Psoas muscle (tissue), 8 donors: ENCODE measurements around the gene CRYGN. TPM values are rescaled to one million over a fixed set of nuclear protein-coding genes. Genes with fewer than 3 reads are reported as not detected.

ENCODE experiments used
- ATAC-seq, 4 donors: fragments of 200-7000 bp; cut with Tn5 transposase; one replicate each; pipeline ENCODE4 v1.9.1; 2020; ENCODE audit warnings: moderate library complexity in 3 of 4, mild to moderate bottlenecking in 2 of 4
- DNase-seq, 2 donors: peaks; one replicate each; pipeline ENCODE4 v3.0.0-alpha.2; 2020
- H3K27ac ChIP-seq: fragments of 200-600 bp; one replicate; pipeline ENCODE4 v1.8.0; 2022
- H3K27me3 ChIP-seq, 3 donors: fragments of 200-600 bp in 1 of 3; one replicate each; pipeline versions ENCODE4 v1.6.1 to v1.8.0; 2013 to 2022; ENCODE audit warnings: low read length in 2 of 3, mild to moderate bottlenecking in 2 of 3, moderate library complexity in 1 of 3; ENCODE audit not compliant: insufficient read depth in 3 of 3
- H3K36me3 ChIP-seq, 2 donors: fragments of 200-600 bp in 1 of 2; one replicate each; pipeline versions ENCODE4 v1.6.1 to v1.8.0; 2013 to 2022; ENCODE audit warnings: low read depth in 1 of 2, mild to moderate bottlenecking in 1 of 2, moderate library complexity in 1 of 2; ENCODE audit not compliant: insufficient read depth in 1 of 2
- H3K4me1 ChIP-seq: fragments of 200-600 bp; one replicate; pipeline ENCODE4 v1.8.0; 2022
- H3K4me3 ChIP-seq: fragments of 200-600 bp; one replicate; pipeline ENCODE4 v1.8.0; 2022; ENCODE audit warnings: mild to moderate bottlenecking
- H3K9me3 ChIP-seq: fragments of 200-600 bp; one replicate; pipeline ENCODE4 v1.8.0; 2022
- WGBS, 3 donors: extraction: QIAGEN DNeasy Blood & Tissue Kit; methylation state at CpG; one replicate each; pipeline versions ENCODE4 v1.1.6 to v1.1.7; 2013; 5-methylcytosine and 5-hydroxymethylcytosine counted together
- intact Hi-C, 2 donors: fragments of 100-400 bp; cut with DNase I; formaldehyde crosslinking; loops; one replicate each; pipeline versions ENCODE4 v1.11.0 to v1.14.2; 2022
- polyA plus RNA-seq, 3 donors: library from polyadenylated mRNA; stranded (reverse); fragments of 200-250 nt; gene quantifications; one replicate each; pipeline ENCODE4 v1.2.3, GENCODE V29; 2013
- total RNA-seq, 4 donors: library from RNA; stranded (reverse); fragmentation: NEBNext Ultra II Directional in 2 of 4; extraction: Animal tissue kit (Norgen Biotek cat#: 25700) in 2 of 4; gene quantifications; one replicate each; pipeline versions ENCODE4 v1.2.1 to v1.2.4, GENCODE V29; 2021 to 2023
- TF ChIP-seq, protein P1 (sequence below): fragments of 200-600 bp; IDR thresholded peaks from one replicate; pipeline ENCODE4 v1.8.0; 2022; ENCODE audit warnings: antibody characterized with exemption
- donor health status: healthy with polysubstance abuse.
- donor health status: DM: no; HTN: no; CAD: no; lungs with moderate emphysema.
- donor health status: Bipolar disorder and iron deficiency.
- donor health status: healthy.
- donor health status: DM: yes; HTN: yes; CAD: no.
- donor health status: DM: no; HTN: no; CAD: no.
- donor health status: DM: no; HTN: no; CAD: no.
- donor health status: DM: yes; HTN: yes; CAD: no.

CRYGN gene
- total and polyA plus RNA-seq, 7 donors, result 0.12 to 0.15 TPM; not detected in 5

DNA sequence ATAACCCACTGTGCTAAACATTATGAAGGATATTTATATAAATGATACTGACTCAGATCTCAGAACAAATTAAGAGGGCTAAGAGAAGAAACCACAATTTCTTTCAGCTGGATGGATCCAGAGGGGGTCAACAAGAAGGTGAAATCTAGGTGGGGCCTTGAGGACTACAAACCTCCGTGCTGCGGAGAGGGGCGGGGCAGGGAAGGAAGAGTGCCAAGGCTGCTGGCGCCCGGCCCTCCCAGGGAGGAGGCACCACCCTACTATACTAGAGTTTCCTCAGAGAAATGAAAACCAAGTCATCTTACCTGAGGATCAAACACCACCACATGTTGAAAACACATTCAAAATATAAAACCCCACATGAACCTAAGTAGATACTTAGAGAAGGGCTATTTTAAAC, 29.3 kb upstream of the CRYGN start:
- intact Hi-C loops, result loop anchor here (5.0 to 10.0 kb wide), 3 partner anchors 33 to 286 kb away; no protein-coding TSS in a partner anchor
- no peak for ATAC-seq
- TF ChIP-seq, protein P1, sequence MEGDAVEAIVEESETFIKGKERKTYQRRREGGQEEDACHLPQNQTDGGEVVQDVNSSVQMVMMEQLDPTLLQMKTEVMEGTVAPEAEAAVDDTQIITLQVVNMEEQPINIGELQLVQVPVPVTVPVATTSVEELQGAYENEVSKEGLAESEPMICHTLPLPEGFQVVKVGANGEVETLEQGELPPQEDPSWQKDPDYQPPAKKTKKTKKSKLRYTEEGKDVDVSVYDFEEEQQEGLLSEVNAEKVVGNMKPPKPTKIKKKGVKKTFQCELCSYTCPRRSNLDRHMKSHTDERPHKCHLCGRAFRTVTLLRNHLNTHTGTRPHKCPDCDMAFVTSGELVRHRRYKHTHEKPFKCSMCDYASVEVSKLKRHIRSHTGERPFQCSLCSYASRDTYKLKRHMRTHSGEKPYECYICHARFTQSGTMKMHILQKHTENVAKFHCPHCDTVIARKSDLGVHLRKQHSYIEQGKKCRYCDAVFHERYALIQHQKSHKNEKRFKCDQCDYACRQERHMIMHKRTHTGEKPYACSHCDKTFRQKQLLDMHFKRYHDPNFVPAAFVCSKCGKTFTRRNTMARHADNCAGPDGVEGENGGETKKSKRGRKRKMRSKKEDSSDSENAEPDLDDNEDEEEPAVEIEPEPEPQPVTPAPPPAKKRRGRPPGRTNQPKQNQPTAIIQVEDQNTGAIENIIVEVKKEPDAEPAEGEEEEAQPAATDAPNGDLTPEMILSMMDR, result no peak
- no peak overlapping the region for H3K4me3 ChIP-seq
- H3K9me3 ChIP-seq, result peaks cover 5% of the 10 kb centered on the region
- H3K36me3 ChIP-seq, result peaks cover 12 to 67% of the 10 kb centered on the region in 2 donors
- no peak for DNase-seq
- 58 to 67% (median 61%) methylated on average over 5 of the region's 5 CpGs for WGBS, 3 donors
- H3K27me3 ChIP-seq, result no peaks in the 10 kb centered on the region
- H3K27ac ChIP-seq, result peak overlapping the region; percentile 66
- H3K4me1 ChIP-seq, result peaks cover 27% of the 10 kb centered on the region

DNA sequence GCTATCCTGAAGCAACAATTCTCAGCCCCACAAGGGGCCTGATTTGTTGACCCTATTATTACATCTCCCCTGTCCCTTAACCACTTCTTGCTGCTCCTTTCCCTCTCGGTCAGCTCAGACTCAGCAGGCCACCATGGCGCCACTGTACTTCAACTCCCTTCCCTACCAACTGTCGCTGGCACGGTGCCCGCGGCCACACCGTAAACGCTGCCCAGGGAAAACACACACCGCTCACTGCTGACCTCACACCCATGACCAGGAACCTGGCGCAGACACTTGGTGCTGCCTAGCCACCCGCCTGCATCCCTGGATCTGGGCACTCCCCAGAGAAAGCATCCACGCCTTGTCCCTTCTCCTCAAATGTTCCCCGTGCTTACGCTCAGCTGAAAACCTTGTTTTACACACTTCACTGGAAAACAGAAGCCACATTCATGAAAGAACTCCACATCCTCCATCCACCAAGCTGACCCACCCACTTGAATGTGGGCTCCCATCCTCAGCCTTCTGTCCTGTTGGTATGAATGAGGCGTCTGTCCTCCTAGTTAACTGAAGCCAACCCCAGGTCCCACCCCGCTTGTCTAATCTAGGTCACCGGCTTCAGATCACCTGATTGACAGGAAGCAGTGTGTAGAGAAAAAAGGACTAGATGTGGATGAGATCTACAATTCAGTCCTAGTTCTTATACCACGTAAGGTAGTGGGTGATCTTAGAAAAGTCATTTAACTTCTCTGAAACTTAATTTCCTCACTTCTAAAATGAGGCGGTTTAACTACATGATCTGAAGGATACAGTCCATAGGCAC, 28.5 kb upstream of the CRYGN start:
- DNase-seq (no peak), ATAC-seq (no peak)
- WGBS, 3 donors, result 78 to 86% (median 81%) methylated on average over 19 of the region's 19 CpGs
- Histone ChIP-seq H3K4me1 (peaks cover 27% of the 10 kb centered on the region), H3K36me3 (peaks cover 12 to 64% of the 10 kb centered on the region in 2 donors), H3K9me3 (no peaks in the 10 kb centered on the region), H3K27me3 (no peaks in the 10 kb centered on the region), H3K27ac (peak overlapping the region; percentile 66), H3K4me3 (no peak overlapping the region)
- TF ChIP-seq, protein P1, result no peak
- intact Hi-C loops, result loop anchor here (5.0 to 10.0 kb wide), 3 partner anchors 34 to 286 kb away; no protein-coding TSS in a partner anchor

DNA sequence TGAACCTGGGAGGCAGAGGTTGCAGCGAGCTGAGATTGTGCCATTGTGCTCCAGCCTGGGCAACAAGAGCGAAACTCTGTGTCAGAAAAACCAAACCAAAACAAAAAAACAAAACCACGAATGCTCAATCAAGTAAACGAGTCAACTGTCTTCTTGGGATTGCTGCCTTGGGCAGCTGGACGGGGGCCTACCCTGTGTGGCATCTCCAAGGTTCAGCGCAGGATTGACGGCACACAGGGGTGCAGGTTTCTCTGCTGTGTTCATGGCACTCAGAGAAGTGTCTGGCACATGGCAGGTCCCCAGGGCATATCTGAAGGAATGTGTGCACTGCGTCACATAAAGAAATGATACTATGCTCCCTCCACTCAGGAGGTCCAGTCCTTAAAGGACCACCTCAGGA, 25.2 kb upstream of the CRYGN start:
- DNase-seq (no peak), ATAC-seq (no peak)
- peak overlapping the region; percentile 50 for H3K27ac ChIP-seq
- TF ChIP-seq, protein P1, result no peak
- no peak overlapping the region for H3K4me3 ChIP-seq
- WGBS, 3 donors, result 79 to 95% (median 91%) methylated on average over 8 of the region's 8 CpGs
- peaks cover 29% of the 10 kb centered on the region for H3K4me1 ChIP-seq
- no peaks in the 10 kb centered on the region for H3K27me3 ChIP-seq
- peaks cover 9% of the 10 kb centered on the region for H3K9me3 ChIP-seq
- H3K36me3 ChIP-seq, result peaks cover 9 to 54% of the 10 kb centered on the region in 2 donors
- intact Hi-C loops, result loop anchor here (5.0 to 10.0 kb wide), 3 partner anchors 37 to 290 kb away; no protein-coding TSS in a partner anchor

DNA sequence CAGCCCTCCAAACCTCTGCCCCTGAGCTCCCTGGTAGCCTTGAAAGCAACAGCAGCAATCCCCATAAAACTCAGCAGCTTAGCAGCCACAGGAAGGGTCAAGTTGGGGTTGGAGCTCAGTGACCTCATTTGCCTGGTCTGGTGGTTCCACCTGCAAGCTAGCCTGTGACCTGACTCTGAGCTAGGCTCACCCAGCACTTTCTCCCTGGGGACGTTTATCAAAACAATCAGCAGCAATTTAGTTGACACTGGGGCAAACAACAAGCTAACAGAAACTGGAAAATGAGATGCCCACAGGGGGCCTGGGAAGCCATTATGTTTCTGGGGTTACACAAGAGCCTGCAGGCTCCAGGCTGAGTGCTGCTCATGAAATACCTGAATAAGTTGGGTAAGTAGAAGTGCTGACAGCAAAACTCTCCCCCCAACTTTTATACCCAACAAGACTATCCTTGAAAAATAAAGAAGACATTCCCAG, 22.4 kb upstream of the CRYGN start:
- Histone ChIP-seq H3K4me3 (no peak overlapping the region), H3K9me3 (peaks cover 9% of the 10 kb centered on the region), H3K27ac (peak overlapping the region; percentile 91), H3K27me3 (no peaks in the 10 kb centered on the region), H3K36me3 (peaks cover 0 to 26% of the 10 kb centered on the region in 2 donors), H3K4me1 (peaks cover 25% of the 10 kb centered on the region)
- TF ChIP-seq, protein P1, result no peak
- 60 to 79% (median 74%) methylated on average over 1 of the region's 1 CpG for WGBS, 3 donors
- intact Hi-C loops, result loop anchor here in 1 of 2 donors (5.0 to 10.0 kb wide), 2 partner anchors 40 to 292 kb away; no protein-coding TSS in a partner anchor
- DNase-seq (no peak), ATAC-seq (no peak)
